ENCODE measurements around the gene ESR2.

ESR2 gene

DNA sequence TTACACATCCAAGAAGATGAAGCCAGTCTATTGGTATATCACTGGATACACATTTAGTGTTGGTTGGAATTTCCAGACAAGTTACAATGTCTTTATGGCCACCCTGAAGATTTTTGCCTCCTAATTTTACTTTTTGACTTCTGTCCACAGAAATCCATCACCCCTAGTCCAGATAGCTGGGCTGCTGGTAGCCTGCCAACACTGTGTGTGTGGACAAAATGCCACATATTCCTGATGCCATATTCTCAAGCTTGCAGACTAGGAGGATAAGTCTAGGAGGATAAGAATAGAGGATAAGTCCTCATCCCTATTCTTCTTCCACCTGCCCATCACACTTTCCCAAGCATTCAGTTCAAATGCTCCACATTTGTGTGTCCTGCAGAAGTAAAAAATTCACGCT lies 4.6 kb downstream of the ESR2 start:
- TF ChIP-seq, protein P1, sequence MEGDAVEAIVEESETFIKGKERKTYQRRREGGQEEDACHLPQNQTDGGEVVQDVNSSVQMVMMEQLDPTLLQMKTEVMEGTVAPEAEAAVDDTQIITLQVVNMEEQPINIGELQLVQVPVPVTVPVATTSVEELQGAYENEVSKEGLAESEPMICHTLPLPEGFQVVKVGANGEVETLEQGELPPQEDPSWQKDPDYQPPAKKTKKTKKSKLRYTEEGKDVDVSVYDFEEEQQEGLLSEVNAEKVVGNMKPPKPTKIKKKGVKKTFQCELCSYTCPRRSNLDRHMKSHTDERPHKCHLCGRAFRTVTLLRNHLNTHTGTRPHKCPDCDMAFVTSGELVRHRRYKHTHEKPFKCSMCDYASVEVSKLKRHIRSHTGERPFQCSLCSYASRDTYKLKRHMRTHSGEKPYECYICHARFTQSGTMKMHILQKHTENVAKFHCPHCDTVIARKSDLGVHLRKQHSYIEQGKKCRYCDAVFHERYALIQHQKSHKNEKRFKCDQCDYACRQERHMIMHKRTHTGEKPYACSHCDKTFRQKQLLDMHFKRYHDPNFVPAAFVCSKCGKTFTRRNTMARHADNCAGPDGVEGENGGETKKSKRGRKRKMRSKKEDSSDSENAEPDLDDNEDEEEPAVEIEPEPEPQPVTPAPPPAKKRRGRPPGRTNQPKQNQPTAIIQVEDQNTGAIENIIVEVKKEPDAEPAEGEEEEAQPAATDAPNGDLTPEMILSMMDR (conservative IDR thresholded peaks at IDR 0.05), result no peak
- H3K27ac ChIP-seq, result no peak overlapping the region

DNA sequence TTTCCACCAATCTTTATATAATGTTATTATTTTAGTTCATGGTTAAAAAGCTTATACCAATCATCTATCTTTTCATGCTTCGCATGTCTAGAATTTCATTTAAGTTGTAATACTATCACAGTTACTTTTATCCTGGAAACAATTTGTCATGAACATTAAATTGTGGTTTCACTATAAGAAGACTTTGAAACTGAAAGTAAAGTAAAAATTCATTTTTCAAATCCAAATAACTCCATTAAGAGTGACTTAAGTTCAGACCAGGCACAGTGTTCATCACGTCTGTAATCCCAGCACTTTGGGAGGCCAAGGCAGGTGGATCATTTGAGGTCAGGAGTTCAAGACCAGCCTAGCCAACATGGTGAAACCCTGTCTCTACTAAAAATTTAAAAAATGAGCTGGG lies 12.4 kb downstream of the ESR2 start:
- TF ChIP-seq, protein P1 (conservative IDR thresholded peaks at IDR 0.05), result no peak
- H3K27ac ChIP-seq, result no peak overlapping the region

DNA sequence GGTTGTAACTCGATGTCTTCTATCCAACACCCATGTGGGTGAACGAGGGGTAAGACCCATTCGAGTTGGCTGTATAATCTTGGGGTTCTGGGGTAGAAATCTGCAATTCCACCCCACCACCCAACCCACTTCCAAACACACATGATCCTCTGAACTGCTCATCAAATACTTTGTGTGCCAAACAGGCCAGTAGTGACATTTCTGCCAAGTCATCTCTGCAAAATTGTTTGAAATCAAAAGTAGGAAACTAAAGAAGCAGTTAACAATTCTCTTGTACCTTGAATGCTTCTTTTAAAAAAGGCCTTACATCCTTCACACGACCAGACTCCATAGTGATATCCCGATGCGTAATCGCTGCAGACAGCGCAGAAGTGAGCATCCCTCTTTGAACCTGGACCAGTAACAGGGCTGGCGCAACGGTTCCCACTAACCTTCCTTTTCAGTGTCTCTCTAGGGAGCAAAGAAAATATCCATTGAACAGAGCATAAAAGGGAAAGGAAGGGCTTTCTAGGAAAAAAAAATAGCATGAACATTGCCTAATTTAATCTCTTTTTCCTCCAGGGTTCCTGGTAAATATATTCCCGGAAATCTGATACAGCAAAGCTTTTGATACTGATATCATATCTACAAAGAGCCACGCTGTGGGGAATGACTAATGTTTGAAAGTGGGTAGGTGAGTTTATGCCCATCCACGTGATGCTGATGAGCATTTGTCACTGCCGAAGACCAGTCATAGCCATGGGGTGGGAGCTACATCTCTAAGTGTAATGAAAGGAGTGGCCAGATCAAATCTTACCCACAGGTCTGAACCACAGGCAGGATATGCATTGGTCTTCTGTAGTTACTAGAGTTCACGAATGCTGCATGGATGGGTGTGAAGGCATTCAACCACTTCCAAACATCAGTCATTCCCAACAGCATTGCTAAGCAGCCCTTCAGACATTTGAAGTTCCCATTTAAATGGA lies 14.2 kb downstream of the ESR2 start:
- H3K27ac ChIP-seq, result no peak overlapping the region
- TF ChIP-seq, protein P1 (conservative IDR thresholded peaks at IDR 0.05), result no peak

DNA sequence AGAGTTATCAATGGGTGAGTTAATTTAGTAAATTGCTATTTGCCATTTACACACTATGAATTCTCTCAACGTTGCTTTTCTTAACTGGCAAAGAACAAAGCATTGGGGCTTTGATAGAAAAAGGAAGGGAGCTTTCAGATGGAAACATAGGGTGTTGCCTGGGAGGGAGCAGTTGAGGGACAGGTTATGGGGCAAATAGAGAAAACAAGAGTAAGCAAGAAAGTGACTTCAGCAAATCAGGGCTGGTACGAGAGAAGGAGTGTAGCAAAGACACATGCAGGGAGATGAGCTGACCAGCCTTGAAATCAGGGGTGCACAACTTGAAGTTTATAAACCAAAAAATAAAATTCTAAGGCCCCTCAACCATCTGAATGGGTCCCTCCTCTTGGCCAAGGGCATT lies 15.7 kb downstream of the ESR2 start:
- TF ChIP-seq, protein P1 (conservative IDR thresholded peaks at IDR 0.05), result no peak
- no peak overlapping the region for H3K27ac ChIP-seq

DNA sequence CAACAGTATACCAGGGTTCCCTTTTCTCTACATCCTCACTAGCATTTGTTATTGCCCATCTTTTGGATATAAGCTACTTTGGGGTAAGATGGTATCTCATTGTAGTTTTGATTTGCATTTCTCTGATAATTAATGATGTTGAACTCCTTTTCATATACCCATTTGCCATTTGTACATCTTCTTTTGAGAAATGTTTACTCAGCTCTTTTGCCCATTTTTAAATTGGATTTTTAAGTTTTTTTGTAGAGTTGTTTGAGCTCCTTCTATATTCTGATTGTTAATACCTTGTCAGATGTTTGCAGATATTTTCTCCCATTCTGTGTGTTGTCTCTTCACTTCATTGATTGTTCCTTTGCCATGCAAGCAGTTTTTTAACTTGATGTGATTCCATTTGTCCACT lies 22.2 kb downstream of the ESR2 start:
- TF ChIP-seq, protein P1 (conservative IDR thresholded peaks at IDR 0.05), result no peak
- H3K27ac ChIP-seq, result no peak overlapping the region

DNA sequence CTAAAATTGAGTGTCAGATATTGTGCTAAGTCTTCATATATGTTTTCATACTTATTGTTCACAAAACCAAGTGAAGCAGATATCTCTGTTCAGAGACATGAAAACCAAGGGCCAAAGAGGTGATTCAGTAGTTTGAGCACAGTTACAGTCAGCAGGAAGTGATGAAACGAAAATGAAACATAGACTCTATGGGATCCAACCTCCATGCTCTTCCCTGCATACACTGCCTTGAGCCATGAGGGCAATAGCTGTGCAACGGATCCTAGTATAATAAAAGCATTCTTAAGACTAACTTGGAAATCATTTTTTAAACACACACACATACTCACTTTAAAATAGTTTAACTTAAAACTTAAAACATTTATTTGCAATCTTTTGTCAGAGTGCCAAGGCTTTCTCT lies 27.9 kb downstream of the ESR2 start:
- H3K27ac ChIP-seq, result no peak overlapping the region
- TF ChIP-seq, protein P1 (conservative IDR thresholded peaks at IDR 0.05), result no peak

DNA sequence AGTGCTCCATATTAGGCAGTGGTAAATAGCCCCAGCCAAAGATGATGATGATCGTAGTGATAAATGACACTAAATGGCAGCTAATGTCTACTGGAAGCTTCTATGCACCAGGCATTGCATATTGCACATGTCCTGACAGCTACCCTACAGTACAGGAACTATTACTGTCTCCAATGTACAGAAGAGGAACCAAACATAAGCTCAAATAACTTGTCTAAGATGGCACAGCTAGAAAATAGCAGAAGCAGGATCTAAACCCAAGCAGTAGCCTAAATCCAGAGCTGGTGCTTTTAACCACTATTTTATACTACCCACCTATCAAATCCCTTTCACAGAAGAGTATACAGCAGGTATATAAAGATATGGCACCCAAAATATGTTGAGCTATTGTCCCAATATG lies 28.9 kb downstream of the ESR2 start:
- H3K27ac ChIP-seq, result no peak overlapping the region
- TF ChIP-seq, protein P1 (conservative IDR thresholded peaks at IDR 0.05), result no peak
